ENCODE measurements around the gene NRBF2. TPM values are rescaled to one million over a fixed set of nuclear protein-coding genes. Genes with fewer than 3 reads are reported as not detected.

NRBF2 gene
- total and polyA plus RNA-seq, 4 donors: 13.7 to 31.8 (median 22.3) TPM

GRCh38 chr10:63107943-63108437, 25.1 kb upstream of the NRBF2 start:
- Histone ChIP-seq H3K27ac (ENCODE audit: low read depth in 1 of 2, low read length in 2 of 2) (no peak overlapping the region), H3K4me3 (ENCODE audit: low read depth in 1 of 3, low read length in 3 of 3) (no peak overlapping the region), H3K36me3 (ENCODE audit: control insufficient read depth in 4 of 4, insufficient read depth in 3 of 4, low read depth in 1 of 4, low read length in 3 of 4) (no peaks in the 10 kb centered on the region), H3K27me3 (ENCODE audit: control insufficient read depth in 4 of 4, insufficient read depth in 4 of 4, low read length in 3 of 4) (no peaks in the 10 kb centered on the region), H3K9ac (ENCODE audit: low read depth in 1 of 2, low read length in 2 of 2) (no peak overlapping the region), H3K4me1 (ENCODE audit: control insufficient read depth in 4 of 4, insufficient read depth in 4 of 4, low read length in 3 of 4) (no peaks in the 10 kb centered on the region), H3K9me3 (ENCODE audit: control insufficient read depth in 4 of 4, low read length in 3 of 4) (no peaks in the 10 kb centered on the region)
- TF ChIP-seq FOXA1 (IDR thresholded peaks at IDR 0.05): no peak
- TF ChIP-seq FOXA2 (IDR thresholded peaks at IDR 0.05): no peak
- TF ChIP-seq SP1 (IDR thresholded peaks at IDR 0.05): no peak
- TF ChIP-seq RXRA (IDR thresholded peaks at IDR 0.05): no peak
- no peak for TF ChIP-seq HNF4G (IDR thresholded peaks at IDR 0.05)
- WGBS: 63% methylated on average over 3 of the region's 3 CpGs
- DNase-seq (ENCODE audit: low spot score): no peak

GRCh38 chr10:63110940-63111339, 22.2 kb upstream of the NRBF2 start:
- no peak overlapping the region for H3K27ac ChIP-seq (ENCODE audit: low read depth in 1 of 2, low read length in 2 of 2)
- H3K4me3 ChIP-seq (ENCODE audit: low read depth in 1 of 3, low read length in 3 of 3): no peak overlapping the region
- peaks cover 0 to 13% (median 7%) of the 10 kb centered on the region in 4 donors for H3K4me1 ChIP-seq (ENCODE audit: control insufficient read depth in 4 of 4, insufficient read depth in 4 of 4, low read length in 3 of 4)
- no peaks in the 10 kb centered on the region for H3K36me3 ChIP-seq (ENCODE audit: control insufficient read depth in 4 of 4, insufficient read depth in 3 of 4, low read depth in 1 of 4, low read length in 3 of 4)
- WGBS: 96% methylated on average over 5 of the region's 5 CpGs
- no peaks in the 10 kb centered on the region for H3K27me3 ChIP-seq (ENCODE audit: control insufficient read depth in 4 of 4, insufficient read depth in 4 of 4, low read length in 3 of 4)
- no peaks in the 10 kb centered on the region for H3K9me3 ChIP-seq (ENCODE audit: control insufficient read depth in 4 of 4, low read length in 3 of 4)
- TF ChIP-seq RAD21 (IDR thresholded peaks at IDR 0.05): no peak
- TF ChIP-seq MAX (IDR thresholded peaks at IDR 0.05): no peak
- TF ChIP-seq HNF4G (IDR thresholded peaks at IDR 0.05): no peak
- TF ChIP-seq CTCF (IDR thresholded peaks at IDR 0.05; ENCODE audit: low read depth, low read length, missing input control): no peak
- TF ChIP-seq GABPA (IDR thresholded peaks at IDR 0.05 in 1 of 2, conservative IDR thresholded peaks at IDR 0.05 in 1 of 2): no peak
- no peak for TF ChIP-seq SP1 (IDR thresholded peaks at IDR 0.05)
- no peak for TF ChIP-seq RXRA (IDR thresholded peaks at IDR 0.05)
- no peak for TF ChIP-seq EGR1 (IDR thresholded peaks at IDR 0.05; ENCODE audit: low read depth in 2 of 2)
- no peak for TF ChIP-seq HNF4A (conservative IDR thresholded peaks at IDR 0.05)
- no peak for TF ChIP-seq TAF1 (conservative IDR thresholded peaks at IDR 0.05)
- no peak overlapping the region for H3K9ac ChIP-seq (ENCODE audit: low read depth in 1 of 2, low read length in 2 of 2)
- no peak for DNase-seq (ENCODE audit: low spot score)

- peak overlapping the region; percentile 85 to 92 for H3K27ac ChIP-seq (ENCODE audit: low read depth in 1 of 2, low read length in 2 of 2)
- no peak overlapping the region for H3K4me3 ChIP-seq (ENCODE audit: low read depth in 1 of 3, low read length in 3 of 3)
- H3K36me3 ChIP-seq (ENCODE audit: control insufficient read depth in 4 of 4, insufficient read depth in 3 of 4, low read depth in 1 of 4, low read length in 3 of 4): no peaks in the 10 kb centered on the region
- WGBS: 28% methylated on average over 4 of the region's 4 CpGs
- peaks cover 0 to 17% (median 7%) of the 10 kb centered on the region in 4 donors for H3K4me1 ChIP-seq (ENCODE audit: control insufficient read depth in 4 of 4, insufficient read depth in 4 of 4, low read length in 3 of 4)
- no peaks in the 10 kb centered on the region for H3K9me3 ChIP-seq (ENCODE audit: control insufficient read depth in 4 of 4, low read length in 3 of 4)
- peak overlapping the region in 1 of 2 donors; percentile 68 for H3K9ac ChIP-seq (ENCODE audit: low read depth in 1 of 2, low read length in 2 of 2)
- H3K27me3 ChIP-seq (ENCODE audit: control insufficient read depth in 4 of 4, insufficient read depth in 4 of 4, low read length in 3 of 4): no peaks in the 10 kb centered on the region
- DNase-seq (ENCODE audit: low spot score): peak; percentile 52
- TF ChIP-seq NR2F2 (IDR thresholded peaks at IDR 0.05) (peak; percentile 43), YY1 (IDR thresholded peaks at IDR 0.05) (peak; percentile 82), GABPA (IDR thresholded peaks at IDR 0.05 in 1 of 2, conservative IDR thresholded peaks at IDR 0.05 in 1 of 2) (peak in 1 of 2 donors; percentile 40), TAF1 (conservative IDR thresholded peaks at IDR 0.05) (no peak), FOXA2 (IDR thresholded peaks at IDR 0.05) (peak; percentile 95), CTCF (IDR thresholded peaks at IDR 0.05; ENCODE audit: low read depth, low read length, missing input control) (no peak), JUND (IDR thresholded peaks at IDR 0.05) (peak; percentile 89 to 90), ZBTB33 (IDR thresholded peaks at IDR 0.05) (peak; percentile 87), MAX (IDR thresholded peaks at IDR 0.05) (peak; percentile 83)
Measured at GRCh38 chr10:63114031-63114814, 18.9 kb upstream of the NRBF2 start.

Data from liver (tissue), 9 donors.